ENCODE data around the gene TCP11L2.

GRCh38 chr12:106285982-106286381, 16.6 kb upstream of the TCP11L2 start:
- TF ChIP-seq, protein P1, sequence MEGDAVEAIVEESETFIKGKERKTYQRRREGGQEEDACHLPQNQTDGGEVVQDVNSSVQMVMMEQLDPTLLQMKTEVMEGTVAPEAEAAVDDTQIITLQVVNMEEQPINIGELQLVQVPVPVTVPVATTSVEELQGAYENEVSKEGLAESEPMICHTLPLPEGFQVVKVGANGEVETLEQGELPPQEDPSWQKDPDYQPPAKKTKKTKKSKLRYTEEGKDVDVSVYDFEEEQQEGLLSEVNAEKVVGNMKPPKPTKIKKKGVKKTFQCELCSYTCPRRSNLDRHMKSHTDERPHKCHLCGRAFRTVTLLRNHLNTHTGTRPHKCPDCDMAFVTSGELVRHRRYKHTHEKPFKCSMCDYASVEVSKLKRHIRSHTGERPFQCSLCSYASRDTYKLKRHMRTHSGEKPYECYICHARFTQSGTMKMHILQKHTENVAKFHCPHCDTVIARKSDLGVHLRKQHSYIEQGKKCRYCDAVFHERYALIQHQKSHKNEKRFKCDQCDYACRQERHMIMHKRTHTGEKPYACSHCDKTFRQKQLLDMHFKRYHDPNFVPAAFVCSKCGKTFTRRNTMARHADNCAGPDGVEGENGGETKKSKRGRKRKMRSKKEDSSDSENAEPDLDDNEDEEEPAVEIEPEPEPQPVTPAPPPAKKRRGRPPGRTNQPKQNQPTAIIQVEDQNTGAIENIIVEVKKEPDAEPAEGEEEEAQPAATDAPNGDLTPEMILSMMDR (conservative IDR thresholded peaks at IDR 0.05; ENCODE audit: low read length) = no peak
- TF ChIP-seq EZH2phosphoT487 (IDR thresholded peaks at IDR 0.05; ENCODE audit: borderline replicate concordance) = no peak

Measured in Loucy (cell line).